DMS153 (cell line): ENCODE data around the gene ZNF469.

Experiments
- DNase-seq: peaks from one replicate; lab custom pipeline; 2025; lab: John Stamatoyannopoulos, UW

The ZNF469 gene, protein sequence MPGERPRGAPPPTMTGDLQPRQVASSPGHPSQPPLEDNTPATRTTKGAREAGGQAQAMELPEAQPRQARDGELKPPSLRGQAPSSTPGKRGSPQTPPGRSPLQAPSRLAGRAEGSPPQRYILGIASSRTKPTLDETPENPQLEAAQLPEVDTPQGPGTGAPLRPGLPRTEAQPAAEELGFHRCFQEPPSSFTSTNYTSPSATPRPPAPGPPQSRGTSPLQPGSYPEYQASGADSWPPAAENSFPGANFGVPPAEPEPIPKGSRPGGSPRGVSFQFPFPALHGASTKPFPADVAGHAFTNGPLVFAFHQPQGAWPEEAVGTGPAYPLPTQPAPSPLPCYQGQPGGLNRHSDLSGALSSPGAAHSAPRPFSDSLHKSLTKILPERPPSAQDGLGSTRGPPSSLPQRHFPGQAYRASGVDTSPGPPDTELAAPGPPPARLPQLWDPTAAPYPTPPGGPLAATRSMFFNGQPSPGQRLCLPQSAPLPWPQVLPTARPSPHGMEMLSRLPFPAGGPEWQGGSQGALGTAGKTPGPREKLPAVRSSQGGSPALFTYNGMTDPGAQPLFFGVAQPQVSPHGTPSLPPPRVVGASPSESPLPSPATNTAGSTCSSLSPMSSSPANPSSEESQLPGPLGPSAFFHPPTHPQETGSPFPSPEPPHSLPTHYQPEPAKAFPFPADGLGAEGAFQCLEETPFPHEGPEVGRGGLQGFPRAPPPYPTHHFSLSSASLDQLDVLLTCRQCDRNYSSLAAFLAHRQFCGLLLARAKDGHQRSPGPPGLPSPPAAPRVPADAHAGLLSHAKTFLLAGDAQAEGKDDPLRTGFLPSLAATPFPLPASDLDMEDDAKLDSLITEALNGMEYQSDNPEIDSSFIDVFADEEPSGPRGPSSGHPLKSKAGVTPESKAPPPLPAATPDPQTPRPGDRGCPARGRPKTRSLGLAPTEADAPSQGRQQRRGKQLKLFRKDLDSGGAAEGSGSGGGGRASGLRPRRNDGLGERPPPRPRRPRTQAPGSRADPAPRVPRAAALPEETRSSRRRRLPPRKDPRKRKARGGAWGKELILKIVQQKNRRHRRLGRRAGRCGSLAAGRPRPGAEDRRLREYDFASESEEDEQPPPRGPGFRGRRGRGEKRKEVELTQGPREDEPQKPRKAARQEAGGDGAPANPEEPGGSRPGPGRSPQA (N-terminal part only)

DNA sequence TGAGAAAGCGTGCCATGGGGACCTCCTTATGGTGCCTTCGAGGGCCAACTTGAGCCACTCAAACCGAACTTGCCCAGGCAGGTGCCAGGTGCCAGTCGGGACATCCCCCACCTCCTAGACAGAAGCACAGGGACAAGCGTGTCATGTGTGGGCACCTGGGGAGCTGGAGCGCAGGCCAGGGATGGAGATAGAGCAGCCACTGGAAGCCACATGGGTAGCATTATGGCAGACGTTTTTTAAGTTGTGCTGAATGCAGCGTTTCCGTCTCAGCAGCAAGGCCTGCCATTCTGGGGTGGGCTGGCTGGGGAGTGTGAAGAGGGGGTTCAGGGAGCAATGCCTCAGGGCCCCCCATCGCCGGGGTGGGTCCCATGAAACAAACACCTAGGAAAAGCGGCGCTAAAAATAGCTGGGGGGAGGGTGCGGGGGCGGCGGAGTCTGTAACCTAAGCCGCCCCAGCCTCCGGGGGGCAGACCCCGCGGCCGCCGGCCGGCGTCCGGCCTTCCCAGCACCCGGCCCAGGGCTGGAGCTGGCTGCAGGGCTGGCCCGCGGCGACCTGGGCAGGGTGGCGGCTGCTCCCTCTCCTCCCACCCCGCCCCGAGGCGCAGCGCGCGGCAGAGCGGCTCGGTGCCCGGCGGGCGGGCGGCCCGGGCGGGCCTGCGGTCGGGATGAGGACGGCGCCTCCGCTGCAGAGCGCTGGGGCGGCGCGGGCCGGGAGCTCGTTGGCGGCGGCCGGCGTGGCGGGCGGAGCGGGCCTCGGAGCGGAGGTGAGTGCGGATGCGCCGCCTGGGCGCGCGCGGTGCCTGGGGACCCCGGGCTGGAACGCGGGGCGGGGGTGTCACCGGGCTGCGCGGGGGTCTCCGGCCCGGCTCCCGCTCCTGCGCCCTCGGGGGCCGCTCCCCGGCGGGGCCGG lies at the start of gene ZNF469:
ZNF469 (plus strand) TSS at position 469 of the 910 bp plus-strand sequence. CDS start 44,512 bp downstream, outside the sequence.
- DNase-seq, result no peak

DNA sequence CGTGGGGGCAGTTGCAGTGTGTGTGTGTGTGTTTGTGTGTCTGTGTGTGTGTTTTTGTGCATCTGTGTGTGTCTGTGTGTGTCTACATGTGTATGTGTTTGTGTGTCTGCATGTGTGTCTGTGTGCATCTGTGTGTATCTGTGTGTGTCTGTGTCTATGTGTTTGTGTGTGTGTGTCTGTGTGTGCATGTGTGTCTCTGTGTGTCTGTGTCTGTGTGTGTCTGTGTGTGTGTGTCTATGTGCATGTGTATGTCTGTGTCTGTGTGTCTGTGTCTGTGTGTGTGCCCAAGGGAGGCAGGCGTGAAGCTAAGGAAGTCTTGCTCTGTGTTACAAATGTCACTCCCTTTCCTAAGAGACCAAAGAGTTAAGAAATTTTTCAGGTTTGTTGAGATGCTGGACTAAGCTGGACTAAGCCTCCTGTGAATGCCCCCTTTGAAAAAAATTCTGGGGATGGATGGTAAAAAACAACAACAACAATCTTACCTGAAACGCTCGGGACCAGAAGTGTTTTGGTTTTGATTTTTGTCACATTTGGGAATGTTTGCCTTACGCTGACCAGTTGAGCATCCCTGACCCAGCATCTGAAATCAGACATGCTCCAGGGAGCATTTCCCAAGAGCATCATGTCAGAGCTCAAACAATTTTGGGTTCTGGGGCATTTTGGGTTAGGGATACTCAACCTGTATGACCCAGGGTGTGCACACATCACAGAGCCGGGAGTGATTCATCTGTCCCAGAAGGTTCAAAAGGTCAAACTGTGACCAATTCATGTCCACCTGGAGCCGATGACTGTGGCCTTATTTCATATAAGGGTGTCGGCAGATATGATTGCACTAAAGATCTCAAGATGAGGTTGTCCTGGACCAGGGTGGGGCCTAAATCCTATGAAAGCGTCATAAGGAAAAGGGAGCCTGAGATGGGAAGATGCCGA lies 48.6 kb upstream of the ZNF469 start:
- DNase-seq, result no peak

DNA sequence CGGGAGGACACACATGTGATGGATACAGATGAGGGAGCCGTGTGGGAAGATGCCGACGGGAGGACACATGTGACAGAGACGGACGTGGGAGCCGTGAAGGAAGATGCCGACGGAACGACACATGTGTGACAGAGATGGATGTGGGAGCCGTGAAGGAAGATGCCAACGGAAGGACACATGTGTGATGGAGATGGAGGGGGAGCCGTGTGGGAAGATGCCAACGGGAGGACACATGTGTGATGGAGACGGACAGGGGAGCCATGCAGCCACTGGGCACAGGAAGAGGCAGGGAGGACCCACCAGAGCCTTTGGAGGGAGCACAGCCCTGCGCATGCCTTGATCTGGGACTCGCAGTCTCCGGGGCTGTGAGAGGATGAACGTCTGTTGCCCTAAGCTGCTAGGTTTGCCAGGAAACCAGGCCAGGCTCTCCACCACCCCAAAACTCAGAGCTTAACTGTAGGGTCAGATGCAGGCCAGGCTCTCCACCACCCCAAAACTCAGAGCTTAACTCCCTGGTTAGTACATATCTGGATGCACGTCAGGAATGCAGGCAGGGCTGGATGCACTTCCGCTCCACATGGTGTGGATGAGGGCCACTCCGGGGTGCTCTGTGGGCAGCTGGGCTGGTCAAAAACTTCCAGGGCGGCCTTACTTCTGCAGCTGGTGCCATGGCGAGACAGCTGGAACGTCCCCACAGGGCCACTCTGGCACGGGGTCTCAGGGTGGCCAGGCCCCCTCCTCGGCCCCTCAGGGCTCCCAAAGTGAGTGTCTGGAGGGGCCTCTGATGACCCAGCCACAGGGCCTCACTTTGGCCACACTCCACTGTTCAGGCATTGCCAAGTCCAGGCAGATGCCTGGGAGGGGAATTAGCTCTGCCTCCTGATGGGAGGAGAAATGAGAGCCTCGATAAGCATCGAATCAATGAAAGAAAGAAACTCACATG lies 47.7 kb upstream of the ZNF469 start:
- no peak for DNase-seq

DNA sequence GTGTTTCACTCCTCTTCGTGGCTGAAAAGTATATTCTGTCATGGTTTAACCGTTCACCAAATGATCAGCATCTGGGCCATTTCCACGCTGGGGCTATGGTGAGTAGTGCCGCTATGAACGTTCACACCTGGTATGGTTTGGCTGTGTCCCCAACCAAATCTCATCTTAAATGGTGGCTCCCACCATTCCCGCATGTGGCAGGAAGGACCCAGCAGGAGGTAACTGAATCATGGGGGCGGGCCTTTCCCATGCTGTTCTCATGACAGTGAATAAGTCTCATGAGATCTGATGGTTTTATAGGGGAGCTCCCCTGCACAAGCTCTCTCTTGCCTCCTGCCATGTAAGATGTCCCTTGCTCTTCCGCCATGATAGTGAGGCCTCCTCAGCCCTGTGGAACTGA lies 45.7 kb upstream of the ZNF469 start:
- DNase-seq, result no peak

DNA sequence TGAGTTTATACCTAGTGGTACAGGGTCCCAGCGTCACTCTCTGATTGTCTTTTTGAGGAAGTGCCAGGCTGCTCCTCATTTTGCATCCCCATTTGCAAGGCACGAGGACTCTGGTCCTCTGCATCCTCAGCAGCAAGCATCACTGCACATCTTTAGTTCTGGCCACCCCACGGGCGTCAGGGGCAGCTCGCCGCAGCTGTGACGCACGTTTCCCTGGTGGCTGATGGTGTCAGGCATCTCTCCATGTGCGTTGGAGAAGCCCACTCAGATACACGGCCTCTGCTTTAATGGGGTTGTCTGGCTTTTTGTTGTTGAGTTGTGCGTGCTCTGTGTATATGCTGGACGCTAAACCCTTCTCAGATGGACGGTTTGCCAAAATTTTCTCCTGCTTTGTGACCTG lies 45.2 kb upstream of the ZNF469 start:
- no peak for DNase-seq

DNA sequence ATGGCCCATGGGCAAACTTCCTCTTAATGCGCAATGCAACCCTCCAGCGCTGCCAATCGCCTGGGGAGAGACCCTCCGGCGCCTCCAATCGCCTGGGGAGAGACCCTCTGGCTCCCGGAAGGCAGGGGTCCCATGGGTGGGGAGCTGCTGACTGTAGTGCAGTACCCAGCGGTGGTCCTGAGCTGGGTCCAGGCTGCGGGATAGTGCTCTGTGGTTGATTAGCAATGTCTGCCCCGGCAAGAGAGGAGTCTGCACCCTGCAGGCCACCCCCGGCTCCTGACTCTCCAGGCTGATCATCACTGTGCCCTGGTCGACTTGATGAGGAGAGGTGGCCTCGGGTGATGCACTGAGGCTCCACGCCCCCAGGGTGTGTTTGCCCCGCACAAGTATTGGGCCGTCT lies 44.6 kb upstream of the ZNF469 start:
- no peak for DNase-seq

DNA sequence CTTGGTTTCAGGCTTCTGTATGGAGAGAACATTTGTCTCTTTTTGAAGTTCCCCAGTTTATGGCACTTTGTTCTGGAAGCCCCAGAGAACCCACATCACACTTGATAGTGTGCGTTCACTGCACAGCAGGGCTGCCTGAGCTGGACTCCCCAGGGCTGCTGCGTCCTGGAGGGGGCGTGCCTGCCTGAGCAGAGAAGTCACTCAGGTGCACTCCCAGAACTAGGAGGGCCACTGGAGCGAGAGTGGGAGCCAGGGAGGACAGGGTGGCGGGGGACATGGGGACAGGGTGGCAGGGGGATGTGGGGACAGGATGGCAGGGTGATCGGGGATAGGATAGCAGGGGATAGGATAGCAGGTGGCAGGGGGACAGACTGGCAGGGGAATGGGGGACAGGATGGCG lies 43.9 kb upstream of the ZNF469 start:
- no peak for DNase-seq

DNA sequence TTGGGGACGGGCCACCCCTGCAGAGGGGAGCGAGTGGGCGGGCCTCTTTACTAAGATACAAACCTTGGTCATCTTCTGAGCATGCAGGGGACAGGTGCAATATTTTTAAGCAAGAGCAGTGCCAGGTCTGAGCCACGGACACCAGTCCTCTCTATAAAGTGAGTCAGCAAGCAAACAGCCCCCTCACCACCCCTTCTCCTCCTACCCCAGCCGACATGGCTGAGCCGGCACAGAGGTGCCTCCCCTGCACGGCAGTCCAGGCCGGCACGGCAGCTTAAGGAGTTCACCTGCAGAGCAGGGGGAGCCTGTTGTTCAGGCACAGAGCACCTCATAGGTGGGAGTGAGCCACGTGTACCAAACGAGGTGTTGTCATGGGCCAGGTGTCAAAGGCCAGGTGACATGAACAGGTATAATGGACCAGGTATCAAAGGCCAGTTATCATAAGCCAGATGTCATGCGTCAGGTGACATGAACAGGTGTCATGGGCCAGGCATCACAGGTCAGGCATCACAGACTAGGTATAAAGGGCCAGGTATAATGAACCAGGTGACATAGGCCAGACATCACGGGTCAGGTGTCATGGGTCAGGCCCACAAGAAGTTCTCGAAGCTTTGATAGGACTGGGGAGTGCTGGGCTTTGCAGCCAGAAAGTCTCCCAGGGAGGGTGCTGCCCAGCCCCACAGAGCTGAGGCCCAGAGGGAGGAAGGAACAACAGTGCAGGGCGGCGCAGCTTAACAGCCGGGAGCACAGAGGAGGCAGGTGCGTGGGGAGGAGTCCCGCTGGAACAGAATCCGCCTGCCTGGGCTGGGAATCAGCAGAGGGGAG lies 42.6 kb upstream of the ZNF469 start:
- peak; percentile 42 for DNase-seq

DNA sequence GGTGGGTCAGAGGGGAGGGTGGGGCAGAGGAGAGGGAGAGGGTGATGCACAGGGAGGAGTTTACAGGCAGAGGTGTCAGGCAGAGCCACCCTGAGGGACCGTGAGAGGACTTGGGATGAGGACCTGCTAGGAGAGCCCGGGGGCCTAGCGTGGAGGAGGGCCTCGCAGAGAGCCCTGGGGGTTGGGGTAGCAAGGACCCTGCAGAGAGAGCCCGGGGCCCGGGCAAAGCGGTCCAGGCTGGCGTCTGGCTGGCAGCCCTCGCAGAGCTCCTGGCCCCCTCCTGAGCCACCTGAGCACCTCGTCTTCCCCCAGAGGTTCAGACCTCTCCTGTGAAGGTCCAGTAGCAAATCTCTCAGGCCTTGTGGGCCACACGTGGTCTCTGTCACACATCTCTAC lies 42.0 kb upstream of the ZNF469 start:
- no peak for DNase-seq

DNA sequence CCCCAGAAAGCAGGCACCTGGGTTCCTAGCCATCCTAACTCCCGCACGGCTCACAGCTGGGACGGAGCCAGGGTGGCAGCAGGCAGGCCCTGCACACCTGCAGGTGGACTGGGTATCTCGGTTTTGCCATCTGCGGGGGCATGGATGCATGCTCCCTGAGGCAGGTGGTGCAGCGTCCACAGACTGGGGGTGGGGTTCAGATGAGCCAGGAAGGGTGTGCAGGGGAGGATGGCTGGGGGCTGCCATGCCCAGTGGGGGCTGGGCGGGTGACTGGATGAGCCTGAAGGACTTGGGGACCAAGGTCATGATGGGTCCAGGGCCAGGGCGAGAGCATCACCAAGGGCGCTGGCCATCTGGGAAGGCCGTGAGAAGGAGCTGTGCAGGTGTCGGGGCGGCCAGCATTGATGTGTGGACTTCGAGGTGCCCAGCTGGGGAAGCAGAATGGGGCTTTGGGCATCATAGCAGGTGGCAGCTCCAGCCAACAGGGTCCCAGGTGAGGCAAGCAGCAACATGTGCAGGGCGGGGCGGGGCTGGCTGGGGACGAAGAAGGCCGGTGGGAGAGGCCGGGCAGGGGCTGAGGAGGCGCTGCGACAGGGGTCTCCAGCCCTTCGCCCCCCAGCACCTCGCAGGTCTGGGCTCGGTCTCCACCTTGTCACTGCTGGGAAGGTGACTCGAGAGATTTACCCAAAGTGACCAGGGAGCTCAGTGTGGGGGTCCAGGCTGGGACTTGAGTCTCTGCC lies 41.0 kb upstream of the ZNF469 start:
- DNase-seq, result no peak

DNA sequence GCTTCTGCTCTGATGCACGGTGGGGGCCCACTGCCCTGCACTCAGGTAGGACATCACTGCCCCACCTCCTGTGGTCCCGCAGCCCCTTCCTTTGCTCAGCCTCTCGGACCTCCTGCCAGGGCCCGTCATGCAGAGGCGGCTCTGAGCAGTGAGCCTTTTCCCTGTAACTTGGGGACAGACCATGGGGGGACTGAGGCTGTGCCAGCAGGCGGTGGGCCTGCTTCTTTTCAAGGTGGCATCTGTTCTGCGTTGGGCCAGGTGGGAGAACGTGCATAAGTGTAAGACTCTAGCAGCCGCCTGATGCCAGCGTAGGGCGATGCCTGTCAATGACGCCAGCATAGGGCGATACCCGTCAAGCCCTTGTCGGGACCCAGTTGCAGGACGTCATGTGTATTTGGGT lies 40.3 kb upstream of the ZNF469 start:
- no peak for DNase-seq

DNA sequence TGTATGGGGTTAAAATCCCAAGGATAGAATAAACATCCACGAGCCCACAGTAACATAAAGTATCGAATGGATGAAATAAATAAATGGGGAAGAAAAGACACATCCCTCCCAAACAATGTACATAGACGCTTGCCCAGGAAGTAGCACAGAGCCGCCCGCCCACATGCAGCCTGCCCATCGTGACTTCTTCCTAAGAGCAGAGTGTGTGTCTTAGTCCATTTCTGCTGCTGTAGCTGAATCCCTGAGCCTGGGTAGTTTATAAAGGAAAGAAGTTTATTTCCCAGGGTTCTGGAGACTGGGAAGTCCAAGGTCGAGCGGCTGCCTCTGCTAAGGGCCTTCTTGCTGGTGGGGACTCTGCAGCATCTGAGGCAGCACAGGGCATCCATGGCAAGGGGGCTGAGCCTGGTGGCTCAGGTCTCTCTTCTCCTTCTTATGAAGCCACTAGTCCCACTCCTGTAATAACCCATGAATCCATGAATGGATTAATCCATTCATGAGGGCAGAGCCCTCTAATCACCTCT lies 39.4 kb upstream of the ZNF469 start:
- no peak for DNase-seq

DNA sequence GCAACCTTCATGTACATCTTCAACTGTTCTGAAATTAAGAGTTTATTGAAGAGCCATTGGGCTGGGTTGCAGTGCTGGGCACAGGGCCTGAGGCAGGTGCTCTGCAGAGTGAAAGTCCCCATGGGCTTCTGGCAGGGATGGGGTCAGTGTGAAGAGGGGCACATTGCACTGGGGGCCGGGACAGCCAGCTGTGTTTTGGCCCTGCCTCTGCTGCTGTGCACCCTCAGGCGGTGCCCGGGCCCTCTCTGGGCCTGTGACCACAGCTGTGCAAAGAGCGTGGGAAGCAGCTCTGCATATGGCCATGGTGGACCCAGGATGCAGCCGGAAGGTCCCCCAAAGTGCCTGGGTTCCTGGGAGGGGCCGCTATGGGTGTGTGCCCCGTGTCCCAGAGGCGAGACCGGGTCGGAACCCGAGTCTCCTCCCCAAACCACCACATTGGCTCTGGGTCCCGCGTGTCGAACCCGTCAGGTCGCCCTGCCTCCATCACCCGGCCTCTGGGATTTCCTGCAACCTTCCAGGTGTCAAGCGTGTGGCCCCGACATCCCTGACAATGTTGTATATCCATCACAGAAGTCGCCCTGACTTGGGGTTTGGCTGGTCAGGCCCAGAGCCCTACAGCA lies 38.2 kb upstream of the ZNF469 start:
- DNase-seq, result no peak

DNA sequence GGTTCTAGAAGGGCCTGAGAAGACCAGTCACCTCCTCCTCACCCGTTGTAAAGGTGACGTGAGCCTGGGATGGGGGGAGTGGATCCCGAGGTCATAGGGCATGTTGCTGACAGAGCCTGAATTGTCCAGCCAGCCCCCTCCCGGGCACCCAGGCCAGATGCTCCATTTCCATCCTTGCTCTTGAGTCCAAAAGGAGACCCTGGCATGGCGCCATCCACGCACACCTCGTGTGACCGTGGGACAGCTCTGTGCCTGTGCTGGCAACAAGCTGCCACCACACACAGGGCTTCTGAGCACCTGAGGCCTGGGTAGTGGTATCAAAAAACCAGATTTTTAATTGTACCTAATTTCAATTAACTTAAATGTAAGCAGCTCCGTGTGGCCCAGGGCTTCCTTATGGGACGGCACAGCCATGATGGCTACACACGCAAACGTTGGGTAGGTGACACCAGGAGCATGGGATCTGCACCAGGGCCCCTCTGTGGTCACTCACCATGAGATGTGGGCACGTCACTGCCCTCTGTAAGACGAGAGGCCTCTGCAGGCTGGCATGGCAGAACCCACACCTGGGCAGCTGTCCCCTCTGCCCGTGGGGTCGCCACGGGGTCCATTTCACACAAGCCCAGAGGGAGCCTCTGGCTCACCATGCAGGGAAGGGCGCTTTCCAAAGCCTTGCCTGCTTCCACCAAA lies 37.6 kb upstream of the ZNF469 start:
- no peak for DNase-seq

DNA sequence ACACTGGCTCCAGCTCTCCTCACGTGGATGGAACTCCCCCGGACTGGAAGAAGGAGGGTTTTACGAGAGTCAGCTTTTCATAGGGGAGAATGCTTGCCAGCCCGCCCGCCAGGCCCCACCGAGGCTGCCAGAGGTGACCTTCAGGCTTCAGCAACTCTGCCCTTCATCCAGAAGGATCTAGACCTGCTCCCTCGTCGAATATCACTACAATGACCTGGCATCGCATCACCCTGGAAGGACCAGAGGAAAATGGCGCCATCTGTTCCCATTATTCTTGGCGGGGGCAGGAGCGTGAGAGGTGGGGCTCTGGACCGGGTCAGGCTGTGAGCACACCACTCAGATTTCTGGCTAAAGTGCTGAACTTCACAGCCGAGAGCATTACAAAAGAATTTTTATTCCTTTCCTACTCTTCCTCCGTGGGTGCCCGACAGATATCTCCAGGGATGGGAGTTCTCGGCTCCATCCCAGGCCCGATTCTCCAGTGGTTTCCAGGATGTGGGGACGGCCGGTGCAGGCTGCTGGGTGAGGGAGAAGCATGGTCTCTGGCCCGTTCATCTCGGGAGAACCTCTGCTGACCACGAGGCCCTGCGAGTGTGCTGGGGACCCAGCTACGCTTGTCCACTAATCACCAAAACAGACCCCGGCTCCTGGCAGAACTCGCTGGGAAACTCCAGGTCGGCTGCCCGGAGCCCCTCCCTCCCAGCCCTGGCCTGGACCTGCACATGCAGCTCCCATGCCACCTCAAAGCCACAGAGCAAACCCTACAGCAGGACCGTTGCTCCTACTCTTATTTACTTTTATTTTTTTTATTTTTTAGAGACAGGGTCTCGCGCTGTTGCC lies 36.8 kb upstream of the ZNF469 start:
- no peak for DNase-seq
